Nephron (organoid): ENCODE measurements around the gene CCSER1.
"Not testable (repeated sequence)": the region's sequence is repeated elsewhere in the genome, so short reads cannot be mapped to it uniquely, and the experiment has no call there.

ENCODE experiments used
- H3K27ac Mint-ChIP-seq, 3 experiments: 2 replicates each; pipeline ENCODE4 v1.8.0; 2020; ENCODE audit warnings: mixed read lengths in 3 of 3, mild to moderate bottlenecking in 2 of 3, moderate library complexity in 1 of 3
- H3K27me3 Mint-ChIP-seq: 2 replicates; pipeline ENCODE4 v1.8.0; 2021; ENCODE audit warnings: low read depth, mild to moderate bottlenecking, moderate library complexity, mixed read lengths
- H3K36me3 Mint-ChIP-seq: 2 replicates; pipeline ENCODE4 v1.8.0; 2020; ENCODE audit warnings: low read depth, mixed read lengths
- H3K4me1 Mint-ChIP-seq: 2 replicates; pipeline ENCODE4 v1.8.0; 2020; ENCODE audit warnings: mixed read lengths
- H3K4me3 Mint-ChIP-seq, 3 experiments: 2 replicates each; pipeline ENCODE4 v1.8.0; 2020; ENCODE audit warnings: mild to moderate bottlenecking in 3 of 3, mixed read lengths in 3 of 3, moderate library complexity in 2 of 3
- H3K9me3 Mint-ChIP-seq: 2 replicates; pipeline ENCODE4 v1.8.0; 2020; ENCODE audit warnings: mixed read lengths
- CTCF ChIP-seq, 3 experiments: fragments of 200-600 bp; sonication (generic); IDR thresholded peaks; one replicate each; pipeline ENCODE4 v1.5.0; 2021; ENCODE audit warnings: antibody characterized with exemption in 3 of 3; ENCODE audit not compliant: unreplicated experiment in 3 of 3

Gene CCSER1

GRCh38 chr4:90904021-90904420, 776.8 kb downstream of the CCSER1 start:
- H3K27me3 Mint-ChIP-seq = no peaks in the 10 kb centered on the region
- H3K36me3 Mint-ChIP-seq = peaks cover 4% of the 10 kb centered on the region
- H3K4me1 Mint-ChIP-seq = peaks cover 10% of the 10 kb centered on the region
- TF ChIP-seq CTCF (IDR thresholded peaks at IDR 0.05; ENCODE audit: unreplicated experiment in 3 of 3) = no peak
- peaks cover 30% of the 10 kb centered on the region for H3K9me3 Mint-ChIP-seq
- no peak overlapping the region for H3K4me3 Mint-ChIP-seq
- no peak overlapping the region for H3K27ac Mint-ChIP-seq

GRCh38 chr4:90906239-90906638, 779.0 kb downstream of the CCSER1 start:
- Mint-ChIP-seq H3K4me1 (peaks cover 10% of the 10 kb centered on the region), H3K4me3 (no peak overlapping the region), H3K27me3 (no peaks in the 10 kb centered on the region), H3K27ac (peak overlapping the region; percentile 24 to 79 (median 54)), H3K36me3 (peaks cover 8% of the 10 kb centered on the region), H3K9me3 (peaks cover 20% of the 10 kb centered on the region)
- no peak for TF ChIP-seq CTCF (IDR thresholded peaks at IDR 0.05; ENCODE audit: unreplicated experiment in 3 of 3)

GRCh38 chr4:90911724-90912434, 784.7 kb downstream of the CCSER1 start:
- peaks cover 17% of the 10 kb centered on the region for H3K9me3 Mint-ChIP-seq
- not testable (repeated sequence) for H3K4me3 Mint-ChIP-seq, H3K4me1 Mint-ChIP-seq, H3K27me3 Mint-ChIP-seq, H3K27ac Mint-ChIP-seq
- H3K36me3 Mint-ChIP-seq = peaks cover 16% of the 10 kb centered on the region

- Mint-ChIP-seq H3K4me3 (no peak overlapping the region), H3K9me3 (no peaks in the 10 kb centered on the region), H3K27ac (no peak overlapping the region), H3K27me3 (no peaks in the 10 kb centered on the region), H3K4me1 (no peaks in the 10 kb centered on the region), H3K36me3 (no peaks in the 10 kb centered on the region)
- TF ChIP-seq CTCF (IDR thresholded peaks at IDR 0.05; ENCODE audit: unreplicated experiment in 3 of 3) = no peak
Observed at GRCh38 chr4:90922174-90922573, 795.0 kb downstream of the CCSER1 start.

- Mint-ChIP-seq H3K9me3 (no peaks in the 10 kb centered on the region), H3K36me3 (no peaks in the 10 kb centered on the region), H3K27me3 (no peaks in the 10 kb centered on the region), H3K4me3 (no peak overlapping the region), H3K4me1 (no peaks in the 10 kb centered on the region), H3K27ac (no peak overlapping the region)
- TF ChIP-seq CTCF (IDR thresholded peaks at IDR 0.05; ENCODE audit: unreplicated experiment in 3 of 3) = no peak
Observed at GRCh38 chr4:90926957-90927356, 799.8 kb downstream of the CCSER1 start.

- Mint-ChIP-seq H3K9me3 (no peaks in the 10 kb centered on the region), H3K36me3 (no peaks in the 10 kb centered on the region), H3K27ac (no peak overlapping the region), H3K27me3 (no peaks in the 10 kb centered on the region), H3K4me3 (no peak overlapping the region), H3K4me1 (no peaks in the 10 kb centered on the region)
- TF ChIP-seq CTCF (IDR thresholded peaks at IDR 0.05; ENCODE audit: unreplicated experiment in 3 of 3) = no peak
Observed at GRCh38 chr4:90943311-90943710, 816.1 kb downstream of the CCSER1 start.
